Spleen (tissue), 11 donors: Measurements from ENCODE around the gene ESYT2. TPM values are rescaled to one million over a fixed set of nuclear protein-coding genes. Genes with fewer than 3 reads are reported as not detected.

ENCODE experiments used
- DNase-seq: peaks from one replicate; pipeline ENCODE4 v3.0.0-alpha.2; 2020
- H3K27ac ChIP-seq, 8 donors: fragments of 200-600 bp; sonication (generic) in 7 of 8; 1 replicate in 4 of 8; 2 replicates in 4 of 8; pipeline versions ENCODE4 v1.5.0 to v1.8.0; 2016 to 2021; ENCODE audit warnings: inconsistent platforms in 4 of 8, mild to moderate bottlenecking in 4 of 8, moderate library complexity in 1 of 8
- H3K27me3 ChIP-seq, 7 donors: fragments of 200-600 bp; sonication (generic) in 6 of 7; replicated peaks in 1 of 7; 1 replicate in 4 of 7; 2 replicates in 3 of 7; pipeline versions ENCODE4 v1.5.0 to v1.8.0; 2016 to 2021; ENCODE audit warnings: inconsistent platforms in 3 of 7, mild to moderate bottlenecking in 1 of 7
- H3K36me3 ChIP-seq, 6 donors: fragments of 200-600 bp; sonication (generic) in 5 of 6; 1 replicate in 4 of 6; 2 replicates in 2 of 6; pipeline versions ENCODE4 v1.5.0 to v1.8.0; 2016 to 2021; ENCODE audit warnings: inconsistent platforms in 2 of 6
- H3K4me1 ChIP-seq, 6 donors: fragments of 200-600 bp; sonication (generic) in 5 of 6; 1 replicate in 3 of 6; 2 replicates in 3 of 6; pipeline versions ENCODE4 v1.5.0 to v1.8.0; 2016 to 2021; ENCODE audit warnings: inconsistent platforms in 3 of 6
- H3K4me3 ChIP-seq, 8 donors: fragments of 200-600 bp; sonication (generic) in 7 of 8; 1 replicate in 4 of 8; 2 replicates in 4 of 8; pipeline versions ENCODE4 v1.5.0 to v1.8.0; 2016 to 2021; ENCODE audit warnings: inconsistent platforms in 4 of 8, mild to moderate bottlenecking in 4 of 8, moderate library complexity in 2 of 8
- H3K9me3 ChIP-seq, 8 donors: fragments of 200-600 bp; sonication (generic) in 7 of 8; 1 replicate in 4 of 8; 2 replicates in 4 of 8; pipeline versions ENCODE4 v1.5.0 to v1.8.0; 2016 to 2021; ENCODE audit warnings: inconsistent platforms in 4 of 8
- POLR2A ChIP-seq, 3 donors: fragments of 450-650 bp; IDR thresholded peaks; one replicate each; pipeline ENCODE4 v1.5.1; 2017; ENCODE audit warnings: antibody characterized with exemption in 3 of 3, mild to moderate bottlenecking in 1 of 3
- POLR2AphosphoS5 ChIP-seq, 3 donors: sonication (generic); formaldehyde crosslinking; IDR thresholded peaks; one replicate each; pipeline ENCODE4 v1.5.1; 2017; ENCODE audit warnings: antibody characterized with exemption in 3 of 3
- WGBS, 5 donors: extraction: QIAGEN DNeasy Blood & Tissue Kit in 3 of 5; methylation state at CpG; one replicate each; pipeline versions ENCODE4 v1.1.5 to v1.1.7; 2013 to 2018; 5-methylcytosine and 5-hydroxymethylcytosine counted together
- intact Hi-C: fragments of 100-400 bp; cut with DNase I; formaldehyde crosslinking; loops from one replicate; pipeline ENCODE4 v1.15.0; 2023; ENCODE audit warnings: low total_unique reads
- polyA plus RNA-seq, 3 donors: library from polyadenylated mRNA; stranded (reverse); fragments of 200-250 nt; gene quantifications; one replicate each; pipeline ENCODE4 v1.2.1, GENCODE V29; 2013
- total RNA-seq, 7 donors: library from RNA; depleted of rRNA in 3 of 7; stranded (reverse); fragments of >200 nt in 3 of 7; fragmentation: NEBNext Ultra II Directional in 4 of 7; extraction: Animal tissue kit (Norgen Biotek cat#: 25700) in 4 of 7; gene quantifications; one replicate each; pipeline versions ENCODE4 v1.1.0 to v1.2.1, GENCODE V29; 2016 to 2021
- TF ChIP-seq, protein P1 (sequence below), 11 experiments: fragments of 200-600 bp in 7 of 11; fragments of 450-650 bp in 4 of 11; sonication (generic) in 4 of 11; IDR thresholded peaks in 8 of 11; conservative IDR thresholded peaks in 3 of 11; 1 replicate in 7 of 11; 2 replicates in 4 of 11; pipeline versions ENCODE4 v1.4.0 to v1.8.0; 2016 to 2021; ENCODE audit warnings: antibody characterized with exemption in 11 of 11, inconsistent platforms in 4 of 11, mild to moderate bottlenecking in 1 of 11
- donor health status: healthy with polysubstance abuse.
- donor health status: DM: no; HTN: no; CAD: no; lungs with moderate emphysema.
- donor health status: DM: no; HTN: no; CAD: no.
- donor health status: Bipolar disorder and iron deficiency.
- donor health status: healthy.
- donor health status: DM: no; HTN: no; CAD: no.
- donor health status: DM: yes; HTN: yes; CAD: no.

ESYT2 gene
- total and polyA plus RNA-seq, 10 donors = 6.6 to 61.0 (median 45.9) TPM

DNA sequence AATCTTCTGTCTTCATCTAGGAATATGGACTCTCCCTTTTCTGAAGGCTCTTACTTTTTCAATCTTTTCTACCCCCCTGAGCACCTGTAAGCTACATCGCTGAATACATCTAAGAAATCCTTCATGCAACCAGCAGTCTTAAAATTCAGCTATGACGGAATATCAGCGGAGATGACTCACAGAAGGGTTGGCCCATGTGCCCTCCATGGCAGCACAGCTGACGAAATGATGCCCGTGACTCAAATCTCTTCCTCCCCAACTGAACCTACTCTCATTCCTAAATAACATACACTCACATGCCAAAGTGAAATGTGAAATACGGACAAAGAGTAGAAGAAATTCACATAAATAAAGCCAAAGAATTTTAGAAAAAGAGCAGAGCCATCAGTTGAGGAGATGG, 94.4 kb downstream of the ESYT2 start:
- Histone ChIP-seq H3K9me3 (peaks cover 0 to 5% (median 0%) of the 10 kb centered on the region in 8 donors), H3K36me3 (peaks cover 2 to 97% (median 52%) of the 10 kb centered on the region in 6 donors), H3K4me3 (no peak overlapping the region), H3K4me1 (peaks cover 0 to 10% (median 0%) of the 10 kb centered on the region in 6 donors), H3K27me3 (no peaks in the 10 kb centered on the region), H3K27ac (no peak overlapping the region)
- TF ChIP-seq POLR2AphosphoS5 (IDR thresholded peaks at IDR 0.05) = no peak
- no peak for TF ChIP-seq POLR2A (IDR thresholded peaks at IDR 0.05)
- TF ChIP-seq, protein P1, sequence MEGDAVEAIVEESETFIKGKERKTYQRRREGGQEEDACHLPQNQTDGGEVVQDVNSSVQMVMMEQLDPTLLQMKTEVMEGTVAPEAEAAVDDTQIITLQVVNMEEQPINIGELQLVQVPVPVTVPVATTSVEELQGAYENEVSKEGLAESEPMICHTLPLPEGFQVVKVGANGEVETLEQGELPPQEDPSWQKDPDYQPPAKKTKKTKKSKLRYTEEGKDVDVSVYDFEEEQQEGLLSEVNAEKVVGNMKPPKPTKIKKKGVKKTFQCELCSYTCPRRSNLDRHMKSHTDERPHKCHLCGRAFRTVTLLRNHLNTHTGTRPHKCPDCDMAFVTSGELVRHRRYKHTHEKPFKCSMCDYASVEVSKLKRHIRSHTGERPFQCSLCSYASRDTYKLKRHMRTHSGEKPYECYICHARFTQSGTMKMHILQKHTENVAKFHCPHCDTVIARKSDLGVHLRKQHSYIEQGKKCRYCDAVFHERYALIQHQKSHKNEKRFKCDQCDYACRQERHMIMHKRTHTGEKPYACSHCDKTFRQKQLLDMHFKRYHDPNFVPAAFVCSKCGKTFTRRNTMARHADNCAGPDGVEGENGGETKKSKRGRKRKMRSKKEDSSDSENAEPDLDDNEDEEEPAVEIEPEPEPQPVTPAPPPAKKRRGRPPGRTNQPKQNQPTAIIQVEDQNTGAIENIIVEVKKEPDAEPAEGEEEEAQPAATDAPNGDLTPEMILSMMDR (IDR thresholded peaks at IDR 0.05 in 8 of 11, conservative IDR thresholded peaks at IDR 0.05 in 3 of 11) = no peak
- 86 to 96% (median 90%) methylated on average over 6 of the region's 6 CpGs for WGBS, 5 donors
- no peak for DNase-seq
- intact Hi-C loops = no loop called here

DNA sequence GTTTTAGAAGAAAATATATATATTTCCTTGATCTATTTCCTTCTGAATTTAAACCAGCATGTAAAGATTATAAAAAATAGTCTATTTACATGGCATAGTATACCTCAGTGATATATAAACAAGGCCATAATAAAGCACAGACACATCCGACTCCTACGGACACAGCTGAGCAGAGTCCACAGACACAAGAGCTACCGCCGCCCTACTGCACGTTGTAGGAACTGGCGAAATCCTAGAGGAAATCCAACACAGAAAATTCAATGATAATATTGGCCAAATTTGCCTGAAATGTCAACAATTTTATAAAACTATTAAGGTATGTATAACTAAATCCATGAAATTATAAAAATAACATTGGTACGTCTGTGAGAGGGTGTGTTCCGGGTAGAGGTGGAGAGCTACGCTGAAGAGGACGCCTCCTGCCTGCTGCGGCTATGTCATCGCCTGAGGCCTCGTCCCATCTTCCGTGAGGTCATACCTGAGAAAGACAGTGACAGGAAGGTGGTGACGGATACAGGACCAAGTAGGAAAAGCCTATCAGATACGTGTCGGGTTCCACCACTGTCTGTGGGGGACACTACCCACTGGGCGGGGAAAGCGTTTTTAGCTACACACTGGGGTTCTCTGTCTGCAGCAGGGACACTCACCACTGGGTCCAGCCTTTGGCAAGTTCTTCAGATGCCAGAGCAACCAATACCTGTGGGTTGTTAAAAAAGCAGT, 95.4 kb downstream of the ESYT2 start:
- Histone ChIP-seq H3K4me1 (peaks cover 0 to 7% (median 0%) of the 10 kb centered on the region in 6 donors), H3K9me3 (peaks cover 0 to 5% (median 0%) of the 10 kb centered on the region in 8 donors), H3K36me3 (peaks cover 2 to 90% (median 46%) of the 10 kb centered on the region in 6 donors), H3K27ac (no peak overlapping the region), H3K4me3 (no peak overlapping the region), H3K27me3 (no peaks in the 10 kb centered on the region)
- TF ChIP-seq, protein P1 (IDR thresholded peaks at IDR 0.05 in 8 of 11, conservative IDR thresholded peaks at IDR 0.05 in 3 of 11) = no peak
- TF ChIP-seq POLR2A (IDR thresholded peaks at IDR 0.05) = no peak
- no peak for TF ChIP-seq POLR2AphosphoS5 (IDR thresholded peaks at IDR 0.05)
- no peak for DNase-seq
- WGBS, 5 donors = 93 to 97% (median 95%) methylated on average over 19 of the region's 19 CpGs
- intact Hi-C loops = no loop called here

DNA sequence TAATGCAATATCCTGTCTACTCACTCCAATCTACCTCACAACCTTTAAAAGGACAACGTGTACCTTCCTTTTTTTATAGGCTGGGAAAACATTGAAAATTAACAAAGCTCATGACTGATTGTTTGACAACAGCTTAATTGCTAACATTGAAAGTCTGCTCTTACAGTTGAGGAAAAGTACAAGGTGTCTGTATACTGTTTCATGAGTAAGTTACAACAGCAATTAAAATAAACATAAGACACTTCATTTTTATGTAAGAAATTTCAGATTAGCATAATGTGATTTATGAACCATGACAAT, 96.1 kb downstream of the ESYT2 start:
- intact Hi-C loops = no loop called here
- peaks cover 0 to 5% (median 0%) of the 10 kb centered on the region in 8 donors for H3K9me3 ChIP-seq
- TF ChIP-seq, protein P1 (IDR thresholded peaks at IDR 0.05 in 8 of 11, conservative IDR thresholded peaks at IDR 0.05 in 3 of 11) = no peak
- TF ChIP-seq POLR2AphosphoS5 (IDR thresholded peaks at IDR 0.05) (no peak), POLR2A (IDR thresholded peaks at IDR 0.05) (no peak)
- 48 to 76% (median 54%) methylated on average over 1 of the region's 1 CpG for WGBS, 5 donors
- H3K36me3 ChIP-seq = peaks cover 2 to 82% (median 39%) of the 10 kb centered on the region in 6 donors
- DNase-seq = no peak
- H3K4me3 ChIP-seq = no peak overlapping the region
- H3K27ac ChIP-seq = no peak overlapping the region
- H3K4me1 ChIP-seq = peaks cover 0 to 7% (median 0%) of the 10 kb centered on the region in 6 donors
- H3K27me3 ChIP-seq = no peaks in the 10 kb centered on the region

DNA sequence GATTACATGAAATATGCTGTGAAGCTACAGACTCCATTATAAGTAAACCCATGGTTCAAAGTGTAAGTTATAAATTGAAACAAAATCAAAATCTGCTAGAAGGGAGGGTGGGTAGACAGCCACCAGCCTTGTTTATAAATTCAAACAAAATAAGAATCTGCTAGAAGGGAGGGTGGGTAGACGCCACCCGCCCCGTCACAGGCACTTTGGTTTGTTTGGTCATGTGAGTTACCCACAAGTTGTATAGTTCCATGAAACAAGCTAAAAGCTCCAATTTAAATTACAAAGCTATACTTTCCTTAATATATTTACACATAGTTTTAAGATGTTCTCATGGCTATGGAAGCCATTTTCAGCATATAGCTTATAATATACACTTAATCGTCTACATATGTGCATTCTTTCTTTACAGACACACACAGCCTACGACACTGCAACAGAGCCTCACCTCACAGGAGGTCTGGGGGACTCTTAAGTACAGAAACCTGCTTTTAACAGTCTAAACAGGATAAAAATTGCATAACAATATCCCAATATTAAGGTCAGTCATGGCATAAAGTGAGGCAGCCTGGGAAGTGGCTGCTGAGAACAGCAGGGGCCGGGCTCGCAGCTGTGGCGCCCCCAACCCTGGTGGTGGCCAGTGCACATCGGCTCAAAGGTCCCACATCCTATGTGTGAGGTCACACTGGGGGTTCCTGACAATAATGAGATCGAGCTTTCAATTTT, 96.7 kb downstream of the ESYT2 start:
- peaks cover 0 to 7% (median 0%) of the 10 kb centered on the region in 6 donors for H3K4me1 ChIP-seq
- peaks cover 0 to 5% (median 0%) of the 10 kb centered on the region in 8 donors for H3K9me3 ChIP-seq
- intact Hi-C loops = no loop called here
- no peaks in the 10 kb centered on the region for H3K27me3 ChIP-seq
- H3K27ac ChIP-seq = peak overlapping the region in 1 of 8 donors; percentile 15
- WGBS, 5 donors = 83 to 91% (median 87%) methylated on average over 10 of the region's 10 CpGs
- no peak overlapping the region for H3K4me3 ChIP-seq
- peaks cover 2 to 77% (median 39%) of the 10 kb centered on the region in 6 donors for H3K36me3 ChIP-seq
- peak in 1 of 3 donors; percentile 27 for TF ChIP-seq POLR2AphosphoS5 (IDR thresholded peaks at IDR 0.05)
- TF ChIP-seq, protein P1 (IDR thresholded peaks at IDR 0.05 in 8 of 11, conservative IDR thresholded peaks at IDR 0.05 in 3 of 11) = no peak
- DNase-seq = no peak
